NB4 (cell line): ENCODE results near the gene PARD3.

ENCODE experiments used
- POLR2A ChIP-seq: IDR thresholded peaks from 2 replicates; pipeline ENCODE4 v1.6.1; 2011; ENCODE audit warnings: mild to moderate bottlenecking; ENCODE audit not compliant: insufficient read length; ENCODE audit errors: extremely low read depth
- TF ChIP-seq, protein P1 (sequence below): IDR thresholded peaks from one replicate; pipeline ENCODE4 v1.5.1; 2012; ENCODE audit warnings: low read depth, low read length

DNA sequence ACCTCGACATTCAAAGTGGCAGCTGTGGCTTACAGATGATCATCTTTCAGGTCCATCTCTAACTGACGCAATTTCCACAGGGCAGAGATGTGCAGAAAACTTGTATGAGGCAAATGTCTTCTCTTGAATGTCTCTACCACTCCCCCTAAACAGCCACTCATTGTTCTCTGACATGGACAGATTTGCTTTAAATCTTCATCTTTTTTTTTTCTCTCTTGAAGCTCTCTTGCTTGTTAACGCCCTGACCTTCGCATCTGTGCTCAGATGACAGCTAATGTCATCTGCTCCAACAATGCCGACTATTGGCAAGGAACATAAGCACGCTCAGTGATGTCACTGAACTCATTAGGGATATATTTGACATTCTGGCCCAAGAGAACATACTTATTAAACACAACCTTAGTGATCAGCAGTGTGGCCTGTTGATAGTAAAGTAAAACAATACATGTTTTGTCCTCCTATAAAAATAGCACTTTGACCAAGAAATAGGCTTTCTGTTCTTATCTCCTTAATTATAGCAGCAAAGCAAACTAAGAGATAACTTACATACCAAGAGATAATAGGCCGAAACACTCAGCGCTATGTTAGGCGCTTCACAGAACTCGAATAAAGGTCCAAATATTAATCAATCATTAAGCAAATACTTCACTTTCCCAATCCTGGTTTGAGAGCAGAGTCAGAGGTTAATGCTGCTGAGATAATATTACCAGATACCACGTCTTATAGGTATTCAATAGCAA lies 583.5 kb downstream of the PARD3 start:
- TF ChIP-seq, protein P1, sequence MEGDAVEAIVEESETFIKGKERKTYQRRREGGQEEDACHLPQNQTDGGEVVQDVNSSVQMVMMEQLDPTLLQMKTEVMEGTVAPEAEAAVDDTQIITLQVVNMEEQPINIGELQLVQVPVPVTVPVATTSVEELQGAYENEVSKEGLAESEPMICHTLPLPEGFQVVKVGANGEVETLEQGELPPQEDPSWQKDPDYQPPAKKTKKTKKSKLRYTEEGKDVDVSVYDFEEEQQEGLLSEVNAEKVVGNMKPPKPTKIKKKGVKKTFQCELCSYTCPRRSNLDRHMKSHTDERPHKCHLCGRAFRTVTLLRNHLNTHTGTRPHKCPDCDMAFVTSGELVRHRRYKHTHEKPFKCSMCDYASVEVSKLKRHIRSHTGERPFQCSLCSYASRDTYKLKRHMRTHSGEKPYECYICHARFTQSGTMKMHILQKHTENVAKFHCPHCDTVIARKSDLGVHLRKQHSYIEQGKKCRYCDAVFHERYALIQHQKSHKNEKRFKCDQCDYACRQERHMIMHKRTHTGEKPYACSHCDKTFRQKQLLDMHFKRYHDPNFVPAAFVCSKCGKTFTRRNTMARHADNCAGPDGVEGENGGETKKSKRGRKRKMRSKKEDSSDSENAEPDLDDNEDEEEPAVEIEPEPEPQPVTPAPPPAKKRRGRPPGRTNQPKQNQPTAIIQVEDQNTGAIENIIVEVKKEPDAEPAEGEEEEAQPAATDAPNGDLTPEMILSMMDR: no peak
- no peak for TF ChIP-seq POLR2A
